RWPE1 (cell line): Measurements from ENCODE around the gene SFT2D1.

Source experiments
- CTCF ChIA-PET: fragments of 350-600 bp; sonication (Branson Sonifier 250); formaldehyde crosslinking; extraction: SDS; loops from one replicate; lab custom pipeline; 2021; lab: Yijun Ruan, JAX
- POLR2A ChIA-PET: fragments of 400-600 bp; formaldehyde crosslinking; extraction: SDS; loops from one replicate; lab custom pipeline; 2020; ENCODE audit warnings: antibody characterized with exemption; ENCODE audit not compliant: low non-redundant PET; lab: Yijun Ruan, JAX
- DNase-seq: peaks from one replicate; pipeline ENCODE4 v3.0.0; 2012; ENCODE audit warnings: low spot score
- H3K27ac ChIP-seq: fragments of 450-650 bp; 2 replicates; pipeline ENCODE4 v1.5.1; 2017
- TF ChIP-seq, protein P1 (sequence below): fragments of 450-650 bp; conservative IDR thresholded peaks from 2 replicates; pipeline ENCODE4 v1.5.1; 2017; ENCODE audit warnings: low read depth, mild to moderate bottlenecking

Gene SFT2D1

DNA sequence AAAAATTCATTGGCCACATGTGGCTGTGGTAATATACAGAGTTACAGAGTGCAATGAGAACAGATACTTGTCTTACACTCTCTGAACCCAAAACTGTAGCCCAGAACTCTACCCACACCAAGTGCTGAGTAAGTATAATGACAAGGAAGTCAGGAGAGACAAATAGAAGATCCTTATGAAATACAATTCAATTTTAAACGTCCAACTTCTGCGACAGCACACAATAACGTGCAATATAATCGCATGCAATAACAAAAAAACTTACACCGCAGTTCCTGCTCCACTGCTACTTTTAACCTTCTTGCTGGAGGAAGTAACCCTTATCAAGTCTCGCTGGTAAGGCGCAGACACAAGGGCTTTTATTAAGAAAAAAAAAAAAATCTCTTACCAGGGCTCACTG, 881 bp downstream of the SFT2D1 start:
- CTCF ChIA-PET = no interaction called here
- POLR2A ChIA-PET = no interaction called here
- no peak for DNase-seq
- H3K27ac ChIP-seq = no peak overlapping the region
- TF ChIP-seq, protein P1, sequence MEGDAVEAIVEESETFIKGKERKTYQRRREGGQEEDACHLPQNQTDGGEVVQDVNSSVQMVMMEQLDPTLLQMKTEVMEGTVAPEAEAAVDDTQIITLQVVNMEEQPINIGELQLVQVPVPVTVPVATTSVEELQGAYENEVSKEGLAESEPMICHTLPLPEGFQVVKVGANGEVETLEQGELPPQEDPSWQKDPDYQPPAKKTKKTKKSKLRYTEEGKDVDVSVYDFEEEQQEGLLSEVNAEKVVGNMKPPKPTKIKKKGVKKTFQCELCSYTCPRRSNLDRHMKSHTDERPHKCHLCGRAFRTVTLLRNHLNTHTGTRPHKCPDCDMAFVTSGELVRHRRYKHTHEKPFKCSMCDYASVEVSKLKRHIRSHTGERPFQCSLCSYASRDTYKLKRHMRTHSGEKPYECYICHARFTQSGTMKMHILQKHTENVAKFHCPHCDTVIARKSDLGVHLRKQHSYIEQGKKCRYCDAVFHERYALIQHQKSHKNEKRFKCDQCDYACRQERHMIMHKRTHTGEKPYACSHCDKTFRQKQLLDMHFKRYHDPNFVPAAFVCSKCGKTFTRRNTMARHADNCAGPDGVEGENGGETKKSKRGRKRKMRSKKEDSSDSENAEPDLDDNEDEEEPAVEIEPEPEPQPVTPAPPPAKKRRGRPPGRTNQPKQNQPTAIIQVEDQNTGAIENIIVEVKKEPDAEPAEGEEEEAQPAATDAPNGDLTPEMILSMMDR = no peak

DNA sequence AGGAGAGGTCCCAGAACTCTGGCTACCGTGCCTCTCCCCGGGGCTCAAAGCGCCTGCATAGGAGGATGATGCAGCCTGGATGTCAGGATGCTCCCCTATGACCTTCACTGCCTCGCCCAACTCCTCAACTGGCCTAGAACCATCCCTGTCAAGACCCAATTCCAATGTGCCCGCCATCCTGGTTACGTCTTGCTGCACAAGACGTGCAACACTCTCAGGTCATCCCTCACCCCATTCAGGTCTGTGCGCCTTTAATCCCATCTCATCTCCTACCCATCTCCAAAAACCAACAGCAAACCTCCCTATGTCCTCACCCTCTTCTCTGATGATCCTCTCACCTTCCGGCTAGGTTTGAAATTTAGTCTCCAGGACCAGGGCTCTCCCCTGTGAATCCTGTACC, 3.5 kb downstream of the SFT2D1 start:
- no peak for DNase-seq
- ChIA-PET POLR2A (no interaction called here), CTCF (no interaction called here)
- H3K27ac ChIP-seq = no peak overlapping the region
- TF ChIP-seq, protein P1 = no peak

DNA sequence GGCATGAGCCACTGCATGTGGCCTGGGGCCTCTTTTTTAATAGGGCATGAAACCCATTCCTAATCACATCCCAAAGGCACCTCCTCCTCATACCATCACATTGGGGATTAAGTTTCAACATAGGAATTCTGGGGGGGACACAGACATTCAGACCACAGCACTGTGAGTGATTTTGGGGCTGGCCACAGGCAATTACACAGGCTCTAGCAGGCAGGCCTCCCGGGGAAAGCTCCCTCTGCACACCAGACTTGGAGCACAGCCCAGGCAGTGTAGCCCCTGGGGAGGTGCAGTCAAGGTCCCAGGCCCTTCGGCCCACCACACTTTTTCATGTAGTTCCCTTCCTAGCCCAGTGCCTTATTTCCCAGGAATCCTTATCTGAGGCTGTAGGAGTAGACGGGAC, 5.5 kb downstream of the SFT2D1 start:
- CTCF ChIA-PET = interaction anchor here (0.7 kb wide), 1 partner anchor 22 kb away, joined by 3 read pairs; no protein-coding TSS in a partner anchor
- DNase-seq = no peak
- TF ChIP-seq, protein P1 = no peak
- H3K27ac ChIP-seq = no peak overlapping the region
- POLR2A ChIA-PET = no interaction called here

DNA sequence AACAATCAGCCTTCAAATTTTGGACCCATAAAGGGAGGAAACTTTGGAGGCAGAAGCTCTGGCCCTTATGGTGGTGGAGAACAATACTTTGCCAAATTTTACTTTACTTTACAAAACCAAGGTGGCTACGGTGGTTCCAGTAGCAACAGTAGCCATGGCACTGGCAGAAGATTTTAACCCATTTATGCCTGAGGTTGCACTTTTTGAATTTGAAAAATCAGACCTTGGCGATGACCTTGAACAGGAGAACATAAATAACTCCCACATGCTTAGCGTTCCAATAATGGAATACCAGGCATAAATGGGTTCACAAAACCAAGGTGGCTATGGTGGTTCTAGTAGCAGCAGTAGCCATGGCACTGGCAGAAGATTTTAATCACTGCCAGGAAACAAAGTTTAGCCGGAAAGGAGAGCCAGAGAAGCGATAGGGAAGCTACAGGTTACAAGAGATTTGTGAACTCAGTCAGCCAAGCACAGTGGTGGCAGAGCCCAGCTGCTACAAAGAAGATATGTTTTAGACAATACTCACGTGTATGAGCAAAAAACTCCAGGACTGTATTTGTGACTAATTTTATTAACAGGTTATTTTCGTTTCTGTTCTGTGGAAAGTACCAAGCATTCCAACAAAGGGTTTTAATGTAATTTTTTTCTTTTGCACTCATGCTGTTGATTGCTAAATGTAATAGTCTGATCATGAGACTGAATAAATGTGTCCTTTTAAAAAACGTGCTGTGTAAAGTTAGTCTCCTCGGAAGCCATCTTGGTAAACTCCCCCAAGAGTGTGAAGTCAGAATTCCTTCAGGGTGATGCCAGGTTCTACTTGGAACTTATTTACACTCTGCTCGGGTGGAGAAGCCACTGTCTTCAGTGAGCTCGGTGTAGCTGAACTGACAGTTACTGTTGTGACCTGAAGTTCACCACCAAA, 6.7 kb downstream of the SFT2D1 start:
- H3K27ac ChIP-seq = no peak overlapping the region
- no peak for DNase-seq
- ChIA-PET POLR2A (no interaction called here), CTCF (no interaction called here)
- TF ChIP-seq, protein P1 = no peak

DNA sequence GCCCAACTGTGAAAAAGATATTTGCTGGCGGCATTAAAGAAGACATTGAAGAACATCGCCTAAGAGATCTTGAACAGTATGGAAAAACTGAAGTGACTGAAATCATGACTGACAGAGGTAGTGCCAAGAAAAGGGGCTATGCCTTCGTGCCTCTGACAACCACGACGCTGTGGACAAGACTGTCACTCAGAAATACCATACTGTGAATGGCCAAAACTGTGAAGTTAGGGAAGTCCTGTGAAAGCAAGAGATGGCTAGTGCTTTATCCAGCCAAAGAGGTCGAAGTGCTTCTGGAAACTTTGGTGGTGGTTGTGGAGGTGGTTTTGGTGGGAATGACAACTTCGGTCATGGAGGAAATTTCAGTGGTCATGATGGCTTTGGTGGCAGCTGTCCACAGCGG, 7.5 kb downstream of the SFT2D1 start:
- ChIA-PET POLR2A (no interaction called here), CTCF (no interaction called here)
- TF ChIP-seq, protein P1 = no peak
- DNase-seq = no peak
- no peak overlapping the region for H3K27ac ChIP-seq

DNA sequence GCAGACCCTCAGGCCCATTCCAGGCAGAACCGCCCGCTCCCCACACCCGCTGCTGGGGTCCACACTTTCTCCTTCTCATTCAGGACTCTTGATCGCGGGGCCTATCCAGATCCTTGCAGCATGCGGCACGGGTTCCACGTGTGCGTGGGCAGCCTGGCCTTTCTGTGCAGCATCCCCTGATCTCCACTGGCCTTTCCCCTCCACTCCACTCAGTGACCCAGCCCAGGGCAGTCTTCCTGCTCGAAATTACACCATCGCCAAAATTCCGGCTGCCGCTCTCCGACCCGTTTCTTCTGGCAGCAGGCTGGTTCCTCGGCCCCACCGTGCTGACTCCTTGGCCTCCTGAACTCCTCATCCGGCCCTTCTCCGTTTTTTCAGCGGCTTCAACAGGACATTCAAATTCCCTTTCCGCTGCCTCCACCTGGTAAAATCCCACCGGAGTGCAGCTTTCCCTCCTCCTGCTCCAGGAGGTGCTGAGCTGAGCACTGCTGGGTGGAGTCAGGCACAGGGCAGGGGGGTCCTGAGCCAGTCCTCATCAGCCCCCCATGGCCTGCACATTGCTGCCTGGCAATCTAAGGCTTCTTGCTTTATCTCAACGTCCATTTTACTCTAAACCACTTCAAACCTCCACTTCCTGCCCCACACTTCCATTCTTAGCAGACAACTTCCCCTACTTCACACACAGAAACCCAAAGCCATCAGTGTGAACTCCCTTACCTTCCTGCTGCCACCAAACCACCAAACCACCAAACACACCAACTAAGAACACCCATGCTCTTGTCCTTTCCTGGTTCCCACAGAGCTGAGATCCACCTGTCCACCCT, 9.0 kb downstream of the SFT2D1 start:
- no peak overlapping the region for H3K27ac ChIP-seq
- POLR2A ChIA-PET = no interaction called here
- CTCF ChIA-PET = no interaction called here
- no peak for DNase-seq
- TF ChIP-seq, protein P1 = no peak
